NCI-H1092 treated with DMSO at 0.1 percent for 48 hours (cell line): ENCODE data around the gene NCLN.
"Not testable (repeated sequence)": the region's sequence is repeated elsewhere in the genome, so short reads cannot be mapped to it uniquely, and the experiment has no call there.

Experiments used
- DNase-seq: peaks from one replicate; lab custom pipeline; 2025; lab: John Stamatoyannopoulos, UW

Gene NCLN

DNA sequence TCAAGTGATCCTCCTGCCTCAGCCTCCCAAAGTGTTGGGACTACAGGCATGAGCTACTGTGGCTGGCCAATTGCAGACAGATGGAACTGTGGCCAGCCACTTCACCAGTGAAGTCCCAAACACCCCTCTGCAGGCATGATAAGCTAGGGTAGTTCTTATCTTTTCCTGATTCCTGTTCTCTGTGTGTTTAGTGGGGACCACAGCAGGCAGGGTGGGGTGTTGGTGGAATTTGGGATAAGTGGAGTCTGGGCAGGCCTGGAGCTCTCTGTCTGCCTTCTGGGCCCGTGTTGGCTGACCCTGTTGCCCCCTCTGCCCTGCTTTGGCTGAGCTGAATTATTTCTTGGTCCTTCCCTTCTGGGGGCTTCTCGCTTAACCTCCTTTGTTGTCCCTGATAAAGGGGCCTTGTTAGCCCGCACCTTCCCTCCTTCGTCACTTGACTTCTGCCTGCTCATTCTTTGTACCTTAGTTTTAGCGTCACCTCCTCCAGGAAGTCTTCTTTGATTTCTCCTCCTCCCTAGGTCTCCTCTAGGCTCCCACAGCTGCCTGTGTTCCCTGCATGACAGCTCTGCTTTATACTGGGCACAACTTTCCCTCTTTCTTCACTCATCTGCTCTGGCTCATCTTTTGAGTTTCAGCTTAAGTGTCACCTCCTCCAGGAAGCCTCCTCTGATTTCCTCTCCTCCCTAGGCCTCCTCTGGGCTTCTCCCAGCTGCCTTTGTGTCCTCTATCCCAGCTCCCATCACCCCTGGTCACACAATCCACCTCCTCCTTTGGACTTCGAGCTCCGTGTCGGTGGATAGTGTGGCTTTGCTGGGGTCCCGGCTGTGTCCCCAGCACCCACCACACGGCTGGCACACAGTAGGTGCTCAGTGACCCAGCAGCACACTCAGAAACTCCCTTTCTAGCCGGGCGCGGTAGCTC is 1.7 kb upstream of the NCLN start:
- no peak for DNase-seq

DNA sequence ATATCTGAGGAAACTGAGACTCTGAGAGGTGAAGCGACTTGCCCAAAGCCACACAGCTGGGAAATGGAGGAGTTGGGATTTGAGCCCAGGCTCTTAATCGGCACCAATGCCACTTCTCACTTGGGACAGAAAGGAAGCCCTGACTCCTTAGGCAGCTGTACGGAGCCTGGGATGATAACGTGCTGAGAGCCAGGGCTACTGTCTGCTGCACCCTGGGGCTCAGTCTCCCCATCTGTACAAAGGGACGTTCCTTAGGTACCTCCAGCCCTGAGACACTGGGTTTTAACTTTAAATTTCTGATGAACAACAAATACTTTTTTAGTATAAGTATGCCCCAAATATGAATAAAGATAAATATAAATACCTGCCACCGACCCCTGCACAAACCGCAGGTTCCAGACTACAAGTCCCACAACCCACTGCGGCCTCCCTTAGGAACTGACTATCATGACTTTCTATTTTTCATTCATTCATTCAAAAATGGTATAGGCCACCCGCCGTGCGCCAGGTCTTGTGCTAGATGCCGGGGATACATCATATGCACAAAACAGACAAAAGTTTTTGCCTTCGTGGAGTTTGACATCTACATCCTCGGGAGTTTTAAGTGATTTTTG is 776 bp upstream of the NCLN start:
- DNase-seq, result no peak

DNA sequence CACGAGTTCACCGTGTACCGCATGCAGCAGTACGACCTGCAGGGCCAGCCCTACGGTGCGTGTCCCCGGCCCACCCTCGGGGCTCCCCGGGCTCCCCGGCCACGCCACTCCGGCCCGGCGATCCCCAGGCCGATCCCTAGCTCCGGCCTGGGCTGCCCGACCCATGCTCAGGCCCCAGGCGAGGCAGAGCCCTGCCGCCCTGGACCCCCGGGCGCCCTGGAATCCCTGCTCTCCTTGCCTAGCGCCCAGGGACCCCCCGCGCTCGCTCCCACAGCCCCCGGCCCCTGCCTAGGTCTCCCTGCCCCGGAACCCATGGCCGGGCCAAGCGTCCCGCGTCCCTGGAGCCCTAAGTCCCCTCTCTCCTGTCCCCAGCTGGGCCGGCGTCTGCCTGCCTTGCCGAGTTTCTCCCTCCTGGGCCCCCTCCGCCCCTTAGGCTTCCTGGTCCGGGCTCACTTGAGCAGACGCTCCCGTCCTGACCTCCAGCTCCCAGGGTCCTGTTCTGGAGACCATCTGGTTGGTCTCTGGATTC is 494 bp downstream of the NCLN start:
- DNase-seq, result no peak

DNA sequence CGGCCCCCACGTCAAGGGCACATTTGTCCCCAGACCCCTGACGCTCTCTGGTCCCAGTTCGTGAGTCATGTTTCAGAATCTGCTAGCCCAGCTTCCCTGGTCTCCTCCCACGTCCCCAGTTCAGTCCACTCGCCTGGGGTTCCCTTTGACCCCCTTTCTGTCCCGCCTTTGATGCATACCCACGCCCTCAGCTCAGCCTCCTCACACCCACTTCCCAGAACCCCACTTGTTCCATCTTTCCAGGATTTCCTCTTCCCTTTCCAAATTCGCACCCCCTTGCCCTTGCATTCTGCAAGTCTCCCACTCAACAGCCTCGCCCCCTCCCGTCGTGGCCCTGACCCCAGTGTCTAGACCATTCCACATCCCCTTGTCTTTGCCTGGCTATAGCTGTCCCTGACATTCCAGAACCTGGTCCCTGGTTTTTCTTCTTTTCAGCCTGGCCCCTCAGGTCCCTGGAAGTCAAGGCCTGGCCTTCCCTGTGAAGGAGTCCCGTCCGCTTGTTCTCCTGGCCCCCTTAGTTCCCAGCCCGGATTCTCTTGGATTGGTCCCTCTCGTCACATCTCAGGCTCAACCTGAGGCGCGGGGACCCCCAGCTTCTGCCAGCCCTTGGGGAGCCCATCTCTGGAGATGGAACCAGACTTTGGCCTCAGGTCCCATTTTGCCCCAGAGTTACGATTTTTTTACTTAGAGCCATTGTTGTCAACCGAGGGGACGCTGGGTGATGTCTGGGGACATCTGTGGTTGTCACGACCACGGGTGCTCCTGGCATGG is 1.3 kb downstream of the NCLN start:
- no peak for DNase-seq

- DNase-seq, result no peak
Measured at GRCh38 chr19:3187662-3188511, 2.2 kb downstream of the NCLN start.

GRCh38 chr19:3188627-3189596 is 3.2 kb downstream of the NCLN start:
- DNase-seq, result no peak

- no peak for DNase-seq
Measured at GRCh38 chr19:3189702-3190469, 4.2 kb downstream of the NCLN start.

- no peak for DNase-seq
Measured at GRCh38 chr19:3190470-3190770, 4.7 kb downstream of the NCLN start.

DNA sequence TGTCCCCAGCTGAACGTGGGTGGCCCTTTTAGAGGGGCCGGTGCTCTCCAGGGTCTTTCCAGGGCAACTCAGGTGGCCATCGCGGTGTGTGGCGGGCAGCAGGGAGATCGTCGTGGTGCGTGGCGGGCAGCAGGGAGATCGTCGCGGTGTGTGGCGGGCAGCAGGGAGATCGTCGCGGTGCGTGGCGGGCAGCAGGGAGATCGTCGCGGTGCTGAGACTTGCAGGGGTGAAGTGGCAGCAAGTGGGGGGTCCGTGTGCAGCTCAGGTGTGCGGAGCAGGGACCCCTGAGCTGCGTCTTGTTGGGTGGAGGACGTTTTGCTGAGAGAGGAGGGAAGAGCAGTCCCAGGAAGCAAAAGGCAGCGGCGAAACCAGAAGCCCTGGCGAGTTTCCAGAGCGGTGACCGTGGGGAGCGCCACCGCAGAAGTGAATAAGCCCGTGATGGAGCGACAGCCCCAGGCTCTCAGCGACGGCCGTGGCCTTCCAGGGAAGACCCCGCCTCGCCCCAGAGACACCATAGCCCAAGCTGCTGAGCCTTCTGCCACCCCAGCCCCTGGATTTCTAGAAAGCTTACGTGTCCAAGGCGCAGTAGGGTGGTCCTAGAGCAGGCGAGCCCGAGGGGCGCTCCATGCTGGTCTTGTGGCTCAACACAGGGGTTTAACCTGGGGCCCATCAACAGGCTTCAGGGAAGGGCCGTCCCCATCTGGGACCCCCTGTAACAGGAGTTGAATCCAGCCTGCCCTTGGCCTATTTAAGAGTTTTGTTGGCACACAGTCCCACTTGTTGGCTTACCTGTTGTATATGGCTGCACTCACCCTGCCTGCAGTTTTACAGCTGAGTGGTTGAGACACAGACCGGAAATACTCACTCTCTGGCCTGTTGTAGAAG is 5.4 kb downstream of the NCLN start:
- DNase-seq, result no peak

- DNase-seq, result not testable (repeated sequence)
Measured at GRCh38 chr19:3191806-3192104, 6.0 kb downstream of the NCLN start.

- no peak for DNase-seq
Measured at GRCh38 chr19:3192228-3192635, 6.5 kb downstream of the NCLN start.

GRCh38 chr19:3192684-3193083 is 7.0 kb downstream of the NCLN start:
- DNase-seq, result no peak

GRCh38 chr19:3193256-3194105 is 7.8 kb downstream of the NCLN start:
- no peak for DNase-seq

GRCh38 chr19:3194106-3195087 is 8.7 kb downstream of the NCLN start:
- DNase-seq, result no peak

- DNase-seq, result peak; percentile 12
Measured at GRCh38 chr19:3196064-3196932, 10.6 kb downstream of the NCLN start.

GRCh38 chr19:3196933-3197205 is 11.1 kb downstream of the NCLN start:
- no peak for DNase-seq
